Retina (tissue), 1 donor: Measurements from ENCODE around the gene CCR8.
"Not testable (repeated sequence)": the region's sequence is repeated elsewhere in the genome, so short reads cannot be mapped to it uniquely, and the experiment has no call there.

Source experiments
- DNase-seq: peaks from one replicate; pipeline ENCODE4 v3.0.0-alpha.2; 2016

The CCR8 gene

GRCh38 chr3:39317571-39318169 is 11.8 kb upstream of the CCR8 start:
- no peak for DNase-seq

GRCh38 chr3:39318301-39318700 is 11.2 kb upstream of the CCR8 start:
- DNase-seq = no peak

DNA sequence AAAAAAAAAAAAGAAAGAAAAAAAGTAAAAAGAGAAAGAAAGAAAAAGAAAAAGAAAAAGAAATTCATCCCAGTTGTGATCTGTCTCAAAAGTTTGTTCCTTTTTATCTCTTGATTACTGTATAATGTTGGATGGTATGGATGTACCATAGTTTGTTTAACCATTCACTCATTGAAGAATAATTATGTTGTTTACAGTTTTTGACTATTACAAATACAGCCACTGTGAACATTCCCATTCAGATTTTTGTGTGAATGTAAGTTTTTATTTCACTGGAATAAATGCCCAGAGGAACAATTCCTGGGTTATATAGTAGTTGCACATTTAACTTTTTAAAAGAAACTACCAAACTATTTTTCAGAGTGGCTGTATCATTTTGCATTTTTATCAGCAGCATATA is 10.3 kb upstream of the CCR8 start:
- DNase-seq = no peak

DNA sequence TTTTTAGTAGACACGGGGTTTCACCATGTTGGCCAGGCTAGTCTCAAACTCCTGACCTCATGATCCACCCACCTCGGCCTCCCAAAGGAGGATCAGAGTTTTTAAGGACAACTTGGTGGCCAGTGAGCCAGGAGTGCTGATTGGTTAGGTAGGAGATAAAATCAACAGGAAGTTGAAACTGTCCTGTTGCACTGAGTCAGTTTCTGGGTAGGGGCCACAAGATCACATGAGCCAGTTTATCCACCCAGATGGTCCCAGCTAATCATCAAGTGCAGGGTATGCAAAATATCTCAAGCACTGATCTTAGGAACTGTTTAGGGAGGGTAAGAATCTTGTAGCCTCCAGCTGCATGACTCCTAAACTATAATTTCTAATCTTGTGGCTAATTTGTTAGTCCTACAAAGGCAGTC is 7.9 kb upstream of the CCR8 start:
- not testable (repeated sequence) for DNase-seq

GRCh38 chr3:39322209-39322715 is 7.2 kb upstream of the CCR8 start:
- not testable (repeated sequence) for DNase-seq

DNA sequence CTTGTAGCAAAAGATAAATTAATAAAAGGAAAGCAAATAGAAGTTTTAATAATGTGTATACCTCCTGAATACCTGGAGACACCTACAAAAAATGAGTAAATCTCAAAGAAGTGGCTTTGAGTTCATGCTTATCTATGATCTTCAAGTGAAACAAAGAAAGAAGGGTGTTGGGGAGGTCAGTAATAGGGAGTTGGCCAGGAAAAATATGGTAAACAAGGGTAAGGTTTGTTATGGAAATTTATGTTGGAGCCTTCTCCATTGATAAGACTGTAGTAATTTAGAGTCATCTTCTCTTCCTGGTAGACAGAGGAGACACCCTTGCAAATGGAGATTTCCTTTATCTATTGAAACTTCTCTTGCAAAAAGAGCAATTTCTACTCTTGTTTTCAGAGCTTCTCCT is 6.6 kb upstream of the CCR8 start:
- no peak for DNase-seq

- DNase-seq = no peak
These were observed 6.0 kb upstream of the CCR8 start for GRCh38 chr3:39323494-39323893.

DNA sequence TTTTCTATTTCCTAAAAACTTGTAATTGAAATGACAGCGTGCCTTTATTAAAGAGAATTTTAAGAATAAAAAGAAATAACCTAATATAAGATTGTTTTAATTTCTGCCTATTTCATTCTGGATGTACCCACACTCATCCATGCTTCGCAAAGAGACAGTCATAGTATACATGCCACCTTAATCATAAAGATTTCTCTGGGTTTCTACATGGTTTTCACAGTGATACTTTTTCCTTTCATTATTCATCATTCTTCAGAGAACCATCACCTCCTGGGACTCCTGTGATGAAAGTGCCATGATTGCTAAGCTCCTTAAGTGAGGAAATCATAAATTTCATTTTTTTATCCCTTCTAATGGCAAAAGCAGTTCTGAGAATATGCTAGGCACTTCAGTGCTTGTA is 4.3 kb upstream of the CCR8 start:
- DNase-seq = no peak

GRCh38 chr3:39327053-39327745 is 2.3 kb upstream of the CCR8 start:
- DNase-seq = no peak

DNA sequence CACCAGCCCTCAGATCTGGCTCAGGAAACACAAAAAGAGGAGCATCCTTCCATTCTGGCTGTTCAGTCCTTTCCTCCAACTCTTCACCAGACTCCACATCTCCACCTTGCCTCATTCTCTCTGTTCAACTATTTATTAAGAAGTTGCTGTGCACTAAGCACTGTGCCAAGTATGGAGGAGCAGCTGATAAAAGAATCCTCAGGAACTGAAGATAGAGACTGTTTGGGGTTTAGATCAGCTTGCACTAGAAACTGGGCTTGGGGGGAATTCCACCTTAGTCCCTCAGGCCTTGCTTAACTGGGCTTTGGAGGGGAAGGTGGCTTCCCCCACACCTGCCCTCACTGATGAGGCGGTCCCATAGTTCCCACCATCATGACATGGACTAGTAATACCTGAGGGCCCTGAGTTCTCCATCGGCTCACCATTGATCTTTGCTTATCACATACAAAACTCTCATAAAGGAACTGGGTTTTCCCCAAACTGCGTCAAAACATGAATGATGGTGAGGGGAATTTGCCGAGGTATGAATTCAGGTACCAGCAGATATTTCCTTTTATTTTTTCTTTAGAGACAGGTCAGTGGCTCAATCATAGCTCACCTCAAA is 1.7 kb upstream of the CCR8 start:
- no peak for DNase-seq

DNA sequence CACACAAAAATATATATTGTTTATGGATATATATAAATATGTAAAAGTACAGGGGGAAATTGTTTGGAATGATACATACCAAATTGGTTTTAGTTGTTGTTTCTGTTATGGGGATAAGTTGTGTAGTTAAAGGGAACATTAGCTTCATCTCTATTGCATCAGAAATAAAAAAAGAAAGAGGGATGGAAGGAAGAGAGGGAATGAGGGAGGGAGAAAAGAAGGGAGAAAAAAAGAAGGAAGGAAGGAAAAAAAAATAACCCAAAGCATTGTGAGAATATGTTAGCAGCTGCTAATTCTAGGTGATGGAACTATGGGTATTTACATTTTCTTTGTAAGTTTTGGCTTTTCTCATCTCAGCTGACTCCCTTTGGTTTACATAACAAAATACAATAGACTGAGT is 1.3 kb downstream of the CCR8 start:
- DNase-seq = no peak

DNA sequence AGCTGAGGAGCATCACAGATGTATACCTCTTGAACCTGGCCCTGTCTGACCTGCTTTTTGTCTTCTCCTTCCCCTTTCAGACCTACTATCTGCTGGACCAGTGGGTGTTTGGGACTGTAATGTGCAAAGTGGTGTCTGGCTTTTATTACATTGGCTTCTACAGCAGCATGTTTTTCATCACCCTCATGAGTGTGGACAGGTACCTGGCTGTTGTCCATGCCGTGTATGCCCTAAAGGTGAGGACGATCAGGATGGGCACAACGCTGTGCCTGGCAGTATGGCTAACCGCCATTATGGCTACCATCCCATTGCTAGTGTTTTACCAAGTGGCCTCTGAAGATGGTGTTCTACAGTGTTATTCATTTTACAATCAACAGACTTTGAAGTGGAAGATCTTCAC is 3.0 kb downstream of the CCR8 start:
- no peak for DNase-seq

DNA sequence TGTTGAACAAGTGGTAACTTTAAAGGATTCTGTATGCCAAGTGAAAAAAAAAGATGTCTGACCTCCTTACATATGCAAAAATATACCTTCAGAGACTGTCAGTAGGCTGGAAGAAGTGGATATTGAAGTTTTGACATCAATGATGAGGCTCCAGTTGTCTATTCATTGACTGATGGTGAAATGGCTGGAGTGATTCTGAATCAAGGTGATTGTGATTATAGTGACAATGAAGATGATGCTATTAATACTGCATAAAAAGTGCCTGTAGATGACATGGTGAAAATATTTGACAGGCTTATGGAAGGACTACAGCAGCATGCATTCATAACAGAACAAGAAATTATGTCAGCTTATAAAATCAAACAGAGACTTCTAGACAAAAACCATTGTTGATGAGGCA is 4.1 kb downstream of the CCR8 start:
- DNase-seq = no peak

GRCh38 chr3:39334205-39334604 is 4.7 kb downstream of the CCR8 start:
- no peak for DNase-seq

- DNase-seq = no peak
These were observed 8.7 kb downstream of the CCR8 start for GRCh38 chr3:39338201-39338600.

GRCh38 chr3:39339086-39339485 is 9.6 kb downstream of the CCR8 start:
- DNase-seq = no peak

DNA sequence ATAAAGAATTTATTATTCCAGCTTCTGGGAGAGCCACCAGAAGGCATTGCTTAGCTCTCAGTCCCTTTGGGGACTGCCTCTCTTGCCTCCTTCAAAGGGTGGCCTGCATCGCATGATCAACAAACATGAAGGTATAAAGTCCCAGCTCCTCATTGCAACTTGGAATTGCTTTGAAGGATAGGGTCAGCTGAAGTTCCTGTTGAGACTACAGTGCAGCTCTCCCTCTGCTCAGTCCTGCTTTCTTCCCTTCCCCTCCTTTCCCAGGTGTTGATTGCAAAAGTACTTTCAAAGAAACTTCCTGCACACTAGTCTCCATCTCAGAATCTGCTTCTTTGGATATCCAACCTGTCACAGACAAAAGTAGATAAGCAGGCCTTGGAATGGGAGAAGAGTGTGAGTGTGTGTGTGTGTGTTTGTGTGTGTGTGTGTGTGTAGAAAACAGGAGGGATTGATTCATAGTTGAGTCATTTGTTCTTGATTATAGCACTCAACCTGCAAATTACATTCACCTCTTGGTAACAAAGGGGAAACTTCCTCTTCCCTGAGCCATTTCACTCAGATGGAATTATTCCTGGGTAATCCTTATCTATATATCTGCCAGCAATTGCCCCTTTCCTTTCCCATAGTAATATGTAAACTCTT is 13.7 kb downstream of the CCR8 start:
- DNase-seq = no peak

DNA sequence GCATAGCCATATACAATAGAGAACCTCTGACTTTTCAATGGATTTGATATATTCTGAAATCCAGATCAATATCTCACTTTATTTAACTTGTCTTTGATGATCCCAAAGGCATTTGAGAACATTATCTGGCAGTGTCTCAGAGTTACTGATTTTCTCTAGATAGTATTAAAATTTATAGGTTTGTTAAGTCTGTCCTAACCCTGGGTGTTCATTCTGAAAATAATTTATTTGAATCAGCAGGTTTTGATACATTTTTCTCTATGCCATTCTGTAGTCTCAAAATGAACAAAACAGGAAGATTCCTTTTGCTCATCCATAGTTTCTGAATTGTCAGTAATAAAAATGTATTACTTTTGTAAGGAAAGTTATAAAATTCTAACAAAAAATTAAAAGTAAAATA is 14.3 kb downstream of the CCR8 start:
- DNase-seq = no peak

GRCh38 chr3:39344746-39345344 is 15.3 kb downstream of the CCR8 start:
- DNase-seq = no peak

DNA sequence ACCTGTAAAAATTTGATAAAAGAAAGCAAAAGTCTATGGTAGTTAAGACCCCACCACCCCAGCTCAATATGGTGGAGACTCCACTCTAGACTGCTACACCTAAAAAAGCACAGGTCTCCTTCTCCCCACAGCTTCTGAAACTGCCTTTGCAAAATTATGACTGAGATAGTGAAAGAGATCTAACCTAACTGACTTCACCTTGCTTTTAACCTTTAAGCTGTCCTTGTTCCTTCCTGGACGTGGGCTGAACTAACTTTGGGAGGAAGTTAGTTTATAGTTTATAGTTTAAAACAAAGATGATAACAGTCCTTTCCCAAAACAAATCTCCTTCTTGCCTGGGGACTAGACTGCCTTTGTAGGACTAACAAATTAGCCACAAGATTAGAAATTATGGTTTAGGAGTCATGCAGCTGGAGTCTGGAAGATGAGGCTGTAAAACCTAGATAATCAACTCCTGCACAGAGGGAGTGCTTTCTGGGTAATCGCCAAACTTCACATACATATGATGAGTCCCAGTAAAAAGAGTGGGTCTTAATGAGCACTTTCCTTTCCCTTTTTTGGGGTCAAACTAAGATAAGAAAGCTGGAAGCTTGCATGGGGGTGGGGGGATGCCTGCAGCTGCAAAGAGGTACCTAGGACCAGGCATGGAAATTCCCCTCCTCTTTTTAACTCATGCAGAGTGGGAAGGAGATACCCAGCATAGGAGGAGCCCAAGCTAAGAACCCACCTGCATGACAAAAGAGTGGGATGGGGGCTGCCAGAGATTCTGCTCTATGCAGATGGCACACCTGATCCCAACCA is 17.5 kb downstream of the CCR8 start:
- no peak for DNase-seq

- no peak for DNase-seq
These were observed 18.0 kb downstream of the CCR8 start for GRCh38 chr3:39347586-39347876.

GRCh38 chr3:39349080-39349479 is 19.6 kb downstream of the CCR8 start:
- DNase-seq = no peak

DNA sequence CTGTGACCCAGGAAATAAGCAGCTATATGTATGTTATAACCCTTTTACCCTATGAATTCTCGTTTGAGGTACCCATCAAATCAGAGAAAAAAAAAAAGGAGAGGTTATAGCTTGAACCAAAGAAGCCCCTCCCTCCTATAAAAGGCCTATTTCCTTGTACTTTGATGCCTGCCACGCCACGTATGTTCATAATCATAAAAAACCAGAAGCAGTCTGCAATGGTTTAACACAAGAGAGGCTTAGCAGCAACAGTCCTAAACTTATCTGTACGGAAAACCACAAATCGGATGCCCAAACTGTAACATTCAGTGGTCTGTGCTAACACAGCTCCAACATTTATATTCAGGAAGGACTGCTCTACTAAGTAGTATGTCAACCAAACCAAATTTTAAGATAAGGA is 21.2 kb downstream of the CCR8 start:
- no peak for DNase-seq
